Measurements from ENCODE around the gene SLC4A3. TPM values are rescaled to one million over a fixed set of nuclear protein-coding genes. Genes with fewer than 3 reads are reported as not detected.

SLC4A3 gene
- total and polyA plus RNA-seq, 2 of the 8 experiments (the other 6 are each of a cell fraction or from before 2014, with no cell fraction given): 4.8 to 7.4 TPM

- H4K8ac ChIP-seq (ENCODE audit: extremely low read depth, insufficient read depth, low read length): no peak overlapping the region
- H4K20me1 ChIP-seq (replicated peaks in 1 of 2; ENCODE audit: control insufficient read depth in 1 of 2, insufficient read depth in 2 of 2, low read length in 2 of 2): peaks cover 0 to under 1% of the 10 kb centered on the region in 2 experiments
- no peak overlapping the region for H3K4ac ChIP-seq (replicated peaks; ENCODE audit: insufficient read length, low read depth, low read length)
- H3K4me3 ChIP-seq (ENCODE audit: extremely low read depth in 1 of 4, insufficient read depth in 2 of 4, low read depth in 3 of 4, low read length in 4 of 4): no peak overlapping the region
- FAIRE-seq (no peak), DNase-seq (ENCODE audit: low read depth in 1 of 2, low spot score in 2 of 2) (no peak)
- H3K18ac ChIP-seq (ENCODE audit: extremely low read depth, low read length): no peak overlapping the region
- no peak overlapping the region for H3K9ac ChIP-seq (replicated peaks in 1 of 4; ENCODE audit: extremely low read depth in 1 of 4, low read depth in 3 of 4, low read length in 3 of 4)
- H2AK5ac ChIP-seq (ENCODE audit: low read depth, low read length): no peak overlapping the region
- no peak overlapping the region for H2BK12ac ChIP-seq (ENCODE audit: low read depth, low read length)
- ChIA-PET CTCF (ENCODE audit: partially characterized antibody) (interaction anchor here (2.2 to 22.0 kb wide), 3 partner anchors 9 to 65 kb away, joined by 14 to 356 read pairs (median 356); partner anchors contain the start of gene SLC4A3), POLR2A (ENCODE audit: partially characterized antibody) (interaction anchor here (1.8 kb wide), 1 partner anchor 9 kb away, joined by 4 read pairs; no protein-coding TSS in a partner anchor)
- H2AFZ ChIP-seq (ENCODE audit: low read length): no peak overlapping the region
- no peak overlapping the region for H4K91ac ChIP-seq (replicated peaks; ENCODE audit: insufficient read length, low read length)
- H3K14ac ChIP-seq (ENCODE audit: insufficient read length): no peak overlapping the region
- no peak overlapping the region for H2BK5ac ChIP-seq (ENCODE audit: low read depth, low read length)
- no peak for TF ChIP-seq JUN (IDR thresholded peaks at IDR 0.05; ENCODE audit: low read depth, low read length)
- TF ChIP-seq ATF3 (IDR thresholded peaks at IDR 0.05; ENCODE audit: insufficient read depth, low read depth, low read length): no peak
- no peak for TF ChIP-seq HDAC2 (IDR thresholded peaks at IDR 0.05; ENCODE audit: borderline replicate concordance in 1 of 2, low read depth in 2 of 2, low read length in 2 of 2)
- no peak for TF ChIP-seq KDM4A (IDR thresholded peaks at IDR 0.05; ENCODE audit: low read depth, low read length, severe bottlenecking)
- TF ChIP-seq, protein P1, sequence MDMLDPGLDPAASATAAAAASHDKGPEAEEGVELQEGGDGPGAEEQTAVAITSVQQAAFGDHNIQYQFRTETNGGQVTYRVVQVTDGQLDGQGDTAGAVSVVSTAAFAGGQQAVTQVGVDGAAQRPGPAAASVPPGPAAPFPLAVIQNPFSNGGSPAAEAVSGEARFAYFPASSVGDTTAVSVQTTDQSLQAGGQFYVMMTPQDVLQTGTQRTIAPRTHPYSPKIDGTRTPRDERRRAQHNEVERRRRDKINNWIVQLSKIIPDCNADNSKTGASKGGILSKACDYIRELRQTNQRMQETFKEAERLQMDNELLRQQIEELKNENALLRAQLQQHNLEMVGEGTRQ (IDR thresholded peaks at IDR 0.05; ENCODE audit: low read length): no peak
- no peak overlapping the region for H3K4me2 ChIP-seq (ENCODE audit: insufficient read depth in 1 of 2, low read depth in 2 of 2, low read length in 2 of 2)
- no peaks in the 10 kb centered on the region for H3K9me3 ChIP-seq (ENCODE audit: insufficient read depth in 2 of 2, low read depth in 1 of 2, low read length in 1 of 2)
- no peak overlapping the region for H2BK20ac ChIP-seq (ENCODE audit: low read length)
- H3K27me3 ChIP-seq (replicated peaks in 1 of 4; ENCODE audit: control insufficient read depth in 3 of 4, extremely low read depth in 1 of 4, insufficient read depth in 3 of 4, low read length in 3 of 4): peaks cover 0 to 11% (median 6%) of the 10 kb centered on the region in 4 experiments; a peak in 5 of 7 replicates
- H3K4me1 ChIP-seq (replicated peaks in 1 of 4; ENCODE audit: control insufficient read depth in 3 of 4, insufficient read depth in 4 of 4, low read length in 3 of 4): peaks cover 0 to 12% (median 9%) of the 10 kb centered on the region in 4 experiments; a peak in 5 of 7 replicates
- H2BK120ac ChIP-seq (replicated peaks; ENCODE audit: low read depth, low read length): no peak overlapping the region
- no peaks in the 10 kb centered on the region for H3K79me1 ChIP-seq (ENCODE audit: low read depth, low read length)
- peaks cover 3% of the 10 kb centered on the region; the same call in 1 of the 2 replicates for H3K23me2 ChIP-seq (ENCODE audit: low read depth, low read length)
- H3K23ac ChIP-seq (ENCODE audit: insufficient read length): no peak overlapping the region
- H2BK15ac ChIP-seq (ENCODE audit: low read length): no peak overlapping the region
- H3K36me3 ChIP-seq (ENCODE audit: control insufficient read depth in 2 of 4, insufficient read depth in 4 of 4, low read length in 3 of 4): no peaks in the 10 kb centered on the region
- no peak overlapping the region for H4K5ac ChIP-seq (ENCODE audit: insufficient read length, low read depth, low read length)
- H3K79me2 ChIP-seq (ENCODE audit: control insufficient read depth in 1 of 2, insufficient read depth in 2 of 2, low read length in 2 of 2): no peaks in the 10 kb centered on the region
- 80% methylated on average over 5 of the region's 5 CpGs; no CpG with 5 or more reads in 1 of the 2 experiments for WGBS, 2 experiments (ENCODE audit: extremely low coverage in 1 of 2, insufficient coverage in 1 of 2, insufficient read length in 1 of 2, insufficient replicate concordance in 2 of 2, low coverage in 1 of 2, low lambda C conversion rate in 2 of 2, missing lambda C conversion rate in 1 of 2)
- no peak overlapping the region for H3K27ac ChIP-seq (ENCODE audit: low read depth, low read length)
- H3K56ac ChIP-seq (replicated peaks; ENCODE audit: insufficient read length, low read depth, low read length): no peak overlapping the region
These were observed 2.3 kb upstream of the SLC4A3 start for GRCh38 chr2:219625179-219625578.
